Right ventricle myocardium inferior (tissue), 1 donor: ENCODE results near the gene SSTR4. TPM values are rescaled to one million over a fixed set of nuclear protein-coding genes. Genes with fewer than 3 reads are reported as not detected.
A peak's percentile ranks its signal among the peaks of the same experiment; 100 is the strongest.

ENCODE experiments used
- ATAC-seq: fragments of 200-7000 bp; cut with Tn5 transposase; one replicate; pipeline ENCODE4 v1.9.1; 2020; ENCODE audit warnings: mild to moderate bottlenecking, moderate library complexity
- DNase-seq: peaks from one replicate; pipeline ENCODE4 v3.0.0; 2021; ENCODE audit errors: missing footprints
- intact Hi-C: fragments of 100-400 bp; cut with DNase I; formaldehyde crosslinking; loops from one replicate; pipeline ENCODE4 v1.11.0; 2022
- total RNA-seq: library from RNA; stranded (reverse); fragmentation: NEBNext Ultra II Directional; extraction: Animal tissue kit (Norgen Biotek cat#: 25700); gene quantifications from one replicate; pipeline ENCODE4 v1.2.1, GENCODE V29; 2021
- donor health status: DM: no; HTN: yes; CAD: no; lungs with severe emphysema.

SSTR4 gene
- total RNA-seq, 1 donor from 2014 or later: not detected

DNA sequence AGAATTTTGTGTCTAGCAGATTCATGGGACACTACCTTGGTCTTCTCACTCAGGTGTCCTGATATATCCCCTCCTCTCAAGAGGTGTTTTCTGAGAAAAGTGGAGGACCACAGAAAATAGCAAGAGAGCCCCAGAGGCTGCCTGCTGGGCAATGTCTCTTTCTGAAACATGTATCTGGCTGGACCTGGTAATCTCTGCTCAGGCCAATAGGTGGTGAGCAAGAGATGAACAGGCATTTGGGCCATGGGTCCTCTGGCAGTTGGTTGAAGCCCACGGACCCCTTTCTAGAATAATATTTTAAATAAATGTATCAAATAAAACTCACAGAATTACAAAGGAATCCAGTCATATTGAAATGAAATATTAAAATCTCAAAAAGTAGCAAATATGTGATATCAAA, 23.1 kb downstream of the SSTR4 start:
- DNase-seq: no peak
- no peak for ATAC-seq
- intact Hi-C loops: loop anchor here (10.0 kb wide), 1 partner anchor 147 kb away; no protein-coding TSS in a partner anchor

DNA sequence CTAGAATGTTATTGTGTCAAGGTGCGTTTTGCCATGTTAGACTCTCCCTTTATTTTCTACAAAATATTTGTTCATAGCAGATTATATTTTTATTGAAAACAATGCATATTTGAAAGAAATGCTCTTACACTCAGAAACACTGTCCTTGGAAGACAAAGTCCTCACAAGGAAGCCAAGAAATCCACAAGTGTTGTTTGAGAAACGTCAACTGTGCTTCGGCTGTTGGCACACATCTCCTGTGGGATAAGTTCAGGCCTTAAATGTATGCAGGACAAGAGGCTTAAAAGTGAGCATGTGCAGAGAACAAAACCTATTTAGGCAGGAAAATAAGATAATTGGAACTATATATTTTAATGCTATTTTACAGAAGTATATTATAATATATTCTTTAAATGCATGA, 23.9 kb downstream of the SSTR4 start:
- intact Hi-C loops: loop anchor here (10.0 kb wide), 1 partner anchor 146 kb away; no protein-coding TSS in a partner anchor
- no peak for ATAC-seq
- no peak for DNase-seq

DNA sequence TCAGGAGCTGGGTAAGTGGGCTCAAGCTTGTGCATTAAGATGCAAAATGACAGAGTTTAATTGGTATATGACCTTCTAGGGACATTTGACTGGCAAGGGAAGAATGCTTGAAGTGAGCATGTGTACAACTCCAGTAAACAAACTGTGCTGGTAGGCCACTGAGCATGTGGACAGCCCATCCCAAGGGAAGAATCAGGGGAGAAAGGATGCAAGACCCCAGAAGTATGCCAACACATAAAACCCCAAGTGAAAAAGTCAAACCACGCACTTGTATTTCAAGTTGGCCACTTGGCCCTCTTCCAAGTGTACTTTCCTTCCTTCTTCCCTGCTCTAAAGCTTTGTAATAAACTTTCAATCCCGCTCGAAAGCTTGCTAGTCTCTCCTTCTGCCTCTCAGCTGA, 24.7 kb downstream of the SSTR4 start:
- no peak for ATAC-seq
- intact Hi-C loops: loop anchor here (10.0 kb wide), 1 partner anchor 145 kb away; no protein-coding TSS in a partner anchor
- no peak for DNase-seq

DNA sequence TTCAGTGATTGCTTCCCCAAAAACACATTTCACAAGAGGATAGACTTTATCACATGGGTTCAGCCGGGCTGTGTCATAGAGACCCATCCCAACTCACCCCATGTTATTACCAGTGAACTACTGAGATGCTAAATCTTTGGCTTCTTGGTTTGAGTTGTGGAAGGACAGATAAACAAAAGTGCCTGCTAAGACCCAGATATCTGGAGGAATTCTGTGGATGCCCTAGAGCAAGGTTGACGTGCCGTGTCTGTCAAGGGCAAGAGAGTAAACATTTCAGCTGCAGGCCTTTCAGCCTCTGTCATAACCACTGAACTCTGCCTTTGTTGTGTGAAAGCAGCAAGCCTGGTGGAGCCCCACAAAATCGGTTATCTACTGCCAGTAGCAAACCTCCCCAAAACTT, 25.5 kb downstream of the SSTR4 start:
- ATAC-seq: no peak
- DNase-seq: no peak
- intact Hi-C loops: no loop called here

DNA sequence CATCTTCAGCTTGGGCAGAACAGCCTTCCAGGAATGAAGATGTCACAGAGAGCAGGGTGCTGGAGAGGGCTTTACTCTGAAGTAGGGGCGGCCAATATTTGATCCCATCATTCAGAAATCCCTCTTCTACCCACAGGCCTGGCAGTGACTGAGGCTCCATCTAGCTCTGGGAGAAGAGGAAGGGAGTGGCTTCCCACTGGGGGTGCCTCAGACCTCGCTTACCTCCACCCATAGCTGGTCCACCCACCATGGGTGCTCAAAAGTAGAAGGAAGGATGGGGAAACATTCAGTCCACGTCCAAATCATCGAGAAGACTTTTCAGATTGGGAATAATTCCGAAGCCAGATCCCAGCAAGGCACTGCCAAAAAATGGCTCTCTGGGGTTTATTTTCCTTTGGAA, 26.1 kb downstream of the SSTR4 start:
- peak; percentile 45 for ATAC-seq
- DNase-seq: no peak
- intact Hi-C loops: no loop called here

DNA sequence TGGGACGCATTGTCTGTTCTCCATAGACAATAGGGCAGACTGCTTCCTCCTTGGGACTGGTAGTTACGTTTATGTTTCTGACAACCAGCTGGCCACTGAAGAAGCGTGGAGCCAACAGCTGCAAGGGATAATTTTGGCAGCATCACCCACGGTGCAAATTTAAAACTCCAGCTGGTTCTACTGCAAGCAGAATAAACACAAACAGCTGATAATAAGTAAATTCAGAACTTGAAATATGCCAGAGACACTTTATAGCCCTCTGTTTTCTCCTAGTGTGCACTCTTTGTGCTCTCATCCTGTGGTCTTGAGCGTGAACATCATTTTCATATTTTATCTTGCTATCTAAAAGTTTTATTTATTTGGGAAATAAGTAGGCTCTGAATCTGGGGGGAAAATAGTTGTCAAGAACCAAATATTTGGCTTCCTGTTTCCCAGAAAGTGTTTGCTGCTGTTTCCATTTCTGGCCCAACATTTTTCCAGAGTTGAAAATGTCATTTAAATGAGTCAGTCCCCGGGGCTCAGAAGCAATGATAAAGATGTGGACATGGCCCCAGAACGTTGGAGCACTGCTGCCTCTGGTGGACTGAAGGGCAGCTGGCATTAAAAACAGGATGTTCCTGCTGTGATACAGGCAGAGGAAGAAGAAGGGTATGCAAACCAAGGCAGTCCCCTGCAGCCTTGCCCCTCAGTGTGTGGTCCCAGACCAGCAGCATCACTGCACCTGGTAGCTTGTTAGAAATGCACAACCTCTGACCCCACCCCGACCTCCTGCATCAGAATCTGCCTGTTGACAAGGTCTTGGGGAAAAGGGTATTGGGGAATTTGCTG, 26.8 kb downstream of the SSTR4 start:
- intact Hi-C loops: no loop called here
- DNase-seq (no peak), ATAC-seq (peak; percentile 88)

DNA sequence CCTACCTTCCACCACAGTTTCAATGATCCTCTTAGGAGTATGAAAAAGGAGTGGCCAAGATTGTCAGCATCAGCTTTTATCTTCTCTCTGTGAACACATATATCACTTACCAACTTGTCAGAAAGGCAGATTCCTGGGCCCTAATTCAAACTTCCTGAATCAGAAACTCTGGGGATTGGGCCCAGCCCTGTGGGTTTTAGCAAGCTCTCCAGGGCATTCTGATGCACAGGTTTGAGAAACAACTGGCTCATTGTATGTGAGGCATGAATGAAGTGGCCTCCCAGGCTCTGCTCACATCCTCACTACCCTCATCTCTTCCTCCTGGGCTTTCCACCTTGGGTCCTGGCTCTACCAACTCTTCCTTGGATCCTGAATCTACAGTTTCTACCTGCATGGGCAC, 27.5 kb downstream of the SSTR4 start:
- intact Hi-C loops: no loop called here
- ATAC-seq (no peak), DNase-seq (no peak)

DNA sequence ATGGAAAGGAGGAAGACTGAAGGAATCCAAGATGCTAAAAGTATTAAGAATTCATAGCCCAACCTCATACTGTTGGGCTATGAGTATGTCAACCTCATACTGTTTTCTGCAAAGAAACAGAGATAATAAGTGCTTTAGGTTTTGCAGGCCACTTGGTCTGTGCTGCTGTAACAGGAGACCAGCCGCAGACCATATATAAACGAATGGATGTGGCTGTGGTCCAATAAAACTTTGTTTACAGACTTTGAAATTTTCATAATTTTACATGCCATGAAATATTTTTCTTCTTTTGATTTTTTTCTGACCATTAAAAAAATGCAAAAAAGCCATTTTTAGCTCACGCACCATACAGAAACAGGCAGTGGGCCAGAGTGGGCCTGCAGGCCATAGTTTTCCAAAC, 28.1 kb downstream of the SSTR4 start:
- no peak for DNase-seq
- intact Hi-C loops: no loop called here
- ATAC-seq: no peak

DNA sequence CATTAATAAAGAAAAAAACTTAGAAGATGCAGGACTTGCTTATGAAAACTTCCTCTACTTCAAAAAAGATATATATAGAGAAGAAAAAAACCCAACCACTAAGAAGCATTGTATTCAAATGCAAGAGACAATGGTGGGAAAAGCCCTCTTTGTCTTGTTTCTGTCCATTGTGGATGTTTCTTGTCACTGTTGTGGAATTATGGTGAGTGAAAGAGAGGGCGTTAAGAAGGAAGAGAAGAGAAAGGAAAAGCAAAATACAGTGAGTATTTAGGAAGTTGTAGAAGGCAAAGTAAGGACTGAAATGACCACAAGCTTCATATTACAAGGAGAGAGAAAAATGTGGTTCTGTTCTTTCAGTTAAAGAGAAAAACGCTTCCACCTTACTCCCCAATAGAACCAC, 28.5 kb downstream of the SSTR4 start:
- intact Hi-C loops: no loop called here
- DNase-seq (no peak), ATAC-seq (no peak)

DNA sequence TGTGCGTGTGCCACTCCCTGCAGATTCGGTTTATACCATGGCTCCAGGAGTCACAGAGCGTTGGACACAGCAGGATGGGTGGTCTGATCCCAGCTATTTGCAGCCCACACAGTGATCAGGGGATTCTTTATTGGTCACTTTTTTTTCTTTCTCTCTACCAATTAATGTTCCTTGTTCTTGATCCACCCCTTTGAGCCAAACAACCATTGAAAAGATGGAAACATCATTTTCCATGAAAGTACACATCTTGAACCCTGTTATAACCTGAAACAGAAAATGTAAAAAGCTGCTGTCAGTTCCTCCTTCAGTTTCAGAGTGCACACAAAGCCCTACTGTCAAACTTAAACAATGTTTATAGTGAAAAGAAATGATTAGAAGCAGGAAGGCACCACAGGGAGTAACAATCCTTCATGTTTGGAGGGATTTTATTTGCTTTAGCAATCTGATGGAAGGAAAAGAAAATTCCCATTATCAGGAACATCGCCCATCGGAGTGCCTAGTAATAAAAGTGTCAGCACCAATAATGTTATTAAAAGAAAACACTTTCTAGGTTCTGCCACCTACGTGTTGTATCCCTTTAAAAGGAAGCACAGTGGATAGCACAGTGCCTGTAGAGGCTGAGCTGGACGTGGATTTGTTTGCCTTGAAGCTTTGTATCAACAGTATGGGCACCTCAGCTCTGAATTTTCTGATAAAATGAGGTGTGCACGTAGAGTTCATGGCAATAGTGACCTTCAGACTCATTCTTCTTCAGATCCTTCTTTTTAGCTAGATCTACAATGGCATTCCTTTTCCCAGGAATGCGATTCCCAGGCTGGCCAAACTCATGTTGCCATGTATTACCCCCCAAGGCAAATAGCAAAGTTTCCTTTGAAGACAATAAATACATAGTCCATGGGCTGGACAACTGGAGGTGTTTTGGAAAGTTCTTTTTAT, 30.4 kb downstream of the SSTR4 start:
- DNase-seq (no peak), ATAC-seq (no peak)
- intact Hi-C loops: no loop called here

DNA sequence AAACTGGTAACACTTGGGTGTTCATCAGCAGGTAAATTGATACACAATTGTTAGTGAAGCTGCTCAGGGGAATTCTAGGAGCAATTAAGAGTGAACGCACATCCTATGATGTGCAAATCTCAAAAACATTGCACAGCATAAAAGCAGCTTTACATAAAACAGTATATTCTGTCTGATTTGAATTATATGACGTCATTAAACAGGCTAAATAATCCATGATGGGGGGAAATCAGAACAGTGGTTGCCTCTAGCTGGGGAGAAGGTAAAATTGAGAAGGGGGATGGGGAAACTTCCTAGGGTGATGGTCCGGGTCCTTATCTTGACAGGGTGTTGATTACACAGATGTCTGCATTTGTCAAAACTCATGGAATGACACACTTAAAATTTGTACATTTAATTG, 31.7 kb downstream of the SSTR4 start:
- DNase-seq (no peak), ATAC-seq (no peak)
- intact Hi-C loops: no loop called here

DNA sequence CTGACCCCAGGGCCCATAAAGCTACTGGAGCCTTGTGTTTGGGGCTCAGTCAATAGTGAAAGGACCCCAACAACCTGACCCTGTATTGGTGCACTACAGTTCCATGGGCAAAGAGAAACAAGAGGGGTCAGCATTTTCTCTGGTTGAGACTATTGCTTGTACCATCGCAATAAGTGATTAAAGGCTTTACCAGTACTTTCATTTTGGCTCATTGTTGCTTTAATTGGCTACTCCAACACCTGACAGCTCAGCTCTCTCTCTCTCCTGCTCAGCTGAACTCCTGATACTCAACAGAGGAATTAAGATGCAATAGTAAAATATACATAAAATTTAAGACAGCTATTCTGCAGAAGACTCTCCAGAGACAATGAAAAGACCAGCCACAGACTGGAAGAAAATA, 33.2 kb downstream of the SSTR4 start:
- intact Hi-C loops: no loop called here
- no peak for ATAC-seq
- no peak for DNase-seq

DNA sequence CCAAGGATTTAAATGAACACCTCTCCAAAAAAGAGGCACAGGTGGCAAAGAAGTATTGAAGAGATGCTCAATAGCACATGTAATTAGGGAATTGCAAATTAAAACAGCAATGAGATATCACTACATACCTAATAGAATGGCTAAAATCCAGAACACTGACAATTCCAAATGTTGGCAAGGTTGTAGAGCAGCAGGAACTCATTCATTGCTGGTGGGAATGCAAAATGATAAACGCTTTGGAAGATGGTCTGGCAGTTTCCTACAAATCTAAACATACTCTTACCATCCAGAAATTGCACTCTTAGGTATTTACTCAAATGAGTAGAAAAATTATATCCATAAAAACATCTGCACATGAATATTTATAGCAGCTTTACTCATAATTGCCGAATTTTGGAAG, 34.0 kb downstream of the SSTR4 start:
- intact Hi-C loops: no loop called here
- ATAC-seq (no peak), DNase-seq (no peak)

DNA sequence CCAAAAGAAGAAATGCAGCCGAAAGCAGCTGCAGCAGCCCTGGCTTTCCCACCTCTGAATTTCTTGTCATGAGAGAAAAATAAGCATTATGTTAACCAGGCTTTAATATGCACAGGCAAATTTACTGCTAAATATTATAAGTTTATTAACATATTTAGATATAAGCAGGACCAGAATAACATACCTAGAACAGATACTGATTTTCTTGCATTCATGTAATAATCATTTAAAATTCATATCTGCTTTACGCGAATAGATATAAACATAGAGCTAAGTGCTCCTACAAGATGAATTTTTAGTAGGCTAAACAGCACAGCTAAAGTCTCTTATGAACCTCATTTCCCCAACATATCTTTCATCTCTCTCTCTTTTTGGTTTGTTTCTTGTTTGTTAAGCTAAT, 36.3 kb downstream of the SSTR4 start:
- no peak for ATAC-seq
- DNase-seq: no peak
- intact Hi-C loops: loop anchor here (5.0 kb wide), 1 partner anchor 111 kb away; no protein-coding TSS in a partner anchor

DNA sequence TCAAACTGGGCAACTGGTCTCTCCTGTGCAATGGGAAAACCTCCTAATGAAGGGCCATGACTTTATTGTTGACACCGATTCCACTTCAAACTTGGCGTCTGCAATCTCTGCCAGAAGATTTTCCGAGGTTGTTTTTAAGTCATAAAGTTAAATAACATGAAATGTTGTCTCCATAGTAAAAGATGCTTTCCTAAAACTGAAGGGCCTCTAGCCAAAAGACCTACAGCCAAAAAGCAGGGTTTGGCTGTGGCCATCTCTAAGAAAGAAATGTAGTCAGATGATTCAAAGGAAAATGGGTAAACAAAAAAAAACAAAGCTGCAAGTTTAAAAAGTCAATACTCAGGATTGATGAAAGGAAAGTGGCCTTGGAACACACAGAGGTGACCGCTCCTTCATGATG, 36.9 kb downstream of the SSTR4 start:
- intact Hi-C loops: loop anchor here (5.0 kb wide), 1 partner anchor 110 kb away; no protein-coding TSS in a partner anchor
- DNase-seq (no peak), ATAC-seq (no peak)

DNA sequence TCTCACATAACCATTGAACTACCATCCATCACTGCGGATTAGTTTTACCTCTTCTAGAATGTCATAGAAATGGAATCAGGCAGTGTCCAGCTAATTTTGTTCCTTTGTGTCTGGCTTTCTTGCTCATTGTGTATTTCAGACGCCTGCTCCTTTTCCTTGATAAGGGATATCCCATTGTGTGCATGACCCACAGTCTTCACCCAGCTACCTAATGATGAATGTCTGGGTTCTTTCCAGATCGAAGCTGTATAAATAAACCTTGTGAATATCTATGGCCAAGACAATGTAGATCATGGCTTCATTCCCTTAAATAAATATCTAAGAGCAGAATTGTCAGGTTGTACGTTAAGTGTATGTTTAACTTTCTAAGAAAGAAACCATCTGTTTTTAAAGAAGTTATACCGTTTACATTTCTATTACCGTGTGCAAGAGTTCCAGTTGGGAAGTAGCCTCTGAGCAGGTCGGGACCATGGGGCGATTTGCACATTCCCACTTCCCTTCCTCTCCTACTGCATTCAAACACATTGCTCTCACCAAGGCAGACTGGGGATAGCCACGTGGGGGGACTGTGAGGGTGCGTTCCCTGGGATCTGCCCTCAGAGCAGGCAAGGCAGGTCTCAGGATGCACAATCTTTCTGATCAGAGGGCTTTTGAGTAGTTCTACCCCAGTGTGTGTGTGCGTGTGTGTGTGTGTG, 37.9 kb downstream of the SSTR4 start:
- intact Hi-C loops: loop anchor here (5.0 kb wide), 1 partner anchor 109 kb away; no protein-coding TSS in a partner anchor
- DNase-seq (no peak), ATAC-seq (no peak)

DNA sequence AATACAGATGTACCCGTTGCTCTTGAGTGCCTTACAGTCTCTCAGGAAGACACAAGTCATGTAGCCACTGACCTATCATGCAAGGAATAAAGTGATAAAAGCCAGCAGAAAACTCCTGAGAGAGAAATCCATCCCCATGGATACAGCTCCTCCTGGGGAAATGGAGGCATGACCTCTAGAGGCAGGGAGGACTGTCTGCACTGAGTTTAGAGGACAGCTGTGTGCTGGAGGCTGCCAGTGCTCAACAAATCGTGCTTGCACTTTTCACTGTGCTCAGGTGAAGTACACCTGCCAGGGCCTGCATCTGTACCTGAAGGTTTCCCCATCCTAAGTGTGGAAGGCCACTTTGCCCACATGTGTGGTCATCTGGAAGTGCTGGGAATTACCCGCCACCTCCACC, 38.9 kb downstream of the SSTR4 start:
- intact Hi-C loops: loop anchor here (5.0 kb wide), 1 partner anchor 108 kb away; no protein-coding TSS in a partner anchor
- ATAC-seq: no peak
- DNase-seq: no peak

DNA sequence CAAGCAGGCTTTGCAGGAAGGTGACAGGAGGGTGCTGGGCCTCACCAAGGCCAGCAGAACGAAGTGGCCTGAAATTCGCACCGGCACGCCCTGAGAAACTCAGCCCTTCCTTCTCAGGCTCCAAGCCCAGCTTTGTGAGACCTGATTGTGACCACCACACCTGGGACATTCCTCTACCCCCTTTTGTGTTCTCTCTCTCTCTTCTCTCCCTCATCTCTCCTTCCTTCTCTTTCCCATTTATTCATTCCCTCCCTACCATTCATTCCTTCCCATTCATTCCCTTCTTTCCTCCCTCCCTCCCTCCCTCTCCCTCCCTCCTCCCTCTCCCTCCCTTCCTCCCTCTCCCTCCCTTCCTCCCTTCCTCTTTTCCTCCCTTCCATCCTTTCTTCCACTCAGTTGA, 42.2 kb downstream of the SSTR4 start:
- intact Hi-C loops: no loop called here
- ATAC-seq (no peak), DNase-seq (no peak)
